ENCODE data around the gene SHISA9. TPM values are rescaled to one million over a fixed set of nuclear protein-coding genes. Genes with fewer than 3 reads are reported as not detected.

SHISA9 gene
- polyA plus RNA-seq, 3 donors, result 0.01 TPM; not detected in 2

GRCh38 chr16:13084331-13084730 is 182.9 kb downstream of the SHISA9 start:
- H3K9me3 ChIP-seq (replicated peaks in 1 of 2; ENCODE audit: control insufficient read depth in 1 of 2, insufficient read depth in 1 of 2, low read length in 2 of 2), result peaks cover 0 to 5% of the 10 kb centered on the region in 2 donors
- H2AFZ ChIP-seq (ENCODE audit: insufficient read depth, low read depth, low read length, poor library complexity, severe bottlenecking), result no peak overlapping the region
- intact Hi-C loops (cut with micrococcal nuclease), result no loop called here
- no peaks in the 10 kb centered on the region for H3K36me3 Mint-ChIP-seq
- no peak overlapping the region for H3K27ac ChIP-seq (ENCODE audit: low read depth in 1 of 2, low read length in 2 of 2)
- H3K9me3 Mint-ChIP-seq, result peaks cover 7 to 19% (median 14%) of the 10 kb centered on the region in 7 donors
- H3K4me1 Mint-ChIP-seq, result no peaks in the 10 kb centered on the region
- H3K27me3 ChIP-seq (ENCODE audit: control insufficient read depth in 2 of 2, insufficient read depth in 2 of 2, low read length in 2 of 2), result no peaks in the 10 kb centered on the region
- H3K9ac ChIP-seq (ENCODE audit: insufficient read depth, low read length, poor library complexity, severe bottlenecking), result no peak overlapping the region
- no peak overlapping the region for H3K4me2 ChIP-seq (replicated peaks; ENCODE audit: extremely low read depth, low read length, poor library complexity, severe bottlenecking)
- TF ChIP-seq CTCF (IDR thresholded peaks at IDR 0.05), result no peak
- WGBS (ENCODE audit: insufficient coverage), result no CpG with 5 or more reads among the region's 2 CpGs
- no peak overlapping the region for H3K4me3 ChIP-seq (replicated peaks in 1 of 3; ENCODE audit: low read depth in 2 of 3, low read length in 3 of 3)
- H3K36me3 ChIP-seq (replicated peaks in 1 of 2; ENCODE audit: control insufficient read depth in 1 of 2, insufficient read depth in 2 of 2, low read length in 2 of 2), result no peaks in the 10 kb centered on the region
- H3K27ac Mint-ChIP-seq, result no peak overlapping the region
- no peaks in the 10 kb centered on the region for H4K20me1 ChIP-seq (ENCODE audit: insufficient read depth, low read length)
- H3K4me3 Mint-ChIP-seq, result no peak overlapping the region
- DNase-seq, result no peak
- H3K27me3 Mint-ChIP-seq (ENCODE audit: low read depth in 3 of 3), result peaks cover 0 to 4% (median 2%) of the 10 kb centered on the region in 3 donors
- no peaks in the 10 kb centered on the region for H3K4me1 ChIP-seq (ENCODE audit: control insufficient read depth in 1 of 2, insufficient read depth in 2 of 2, low read length in 2 of 2)
- H3K79me2 ChIP-seq (ENCODE audit: insufficient read depth, low read length), result no peaks in the 10 kb centered on the region

- DNase-seq, result no peak
- Mint-ChIP-seq H3K27ac (no peak overlapping the region), H3K27me3 (ENCODE audit: low read depth in 3 of 3) (peaks cover 0 to 1% (median 0%) of the 10 kb centered on the region in 3 donors), H3K4me1 (no peaks in the 10 kb centered on the region), H3K4me3 (no peak overlapping the region), H3K9me3 (peaks cover 15 to 25% (median 21%) of the 10 kb centered on the region in 7 donors), H3K36me3 (no peaks in the 10 kb centered on the region)
- no peaks in the 10 kb centered on the region for H3K79me2 ChIP-seq (ENCODE audit: insufficient read depth, low read length)
- H3K36me3 ChIP-seq (replicated peaks in 1 of 2; ENCODE audit: control insufficient read depth in 1 of 2, insufficient read depth in 2 of 2, low read length in 2 of 2), result no peaks in the 10 kb centered on the region
- H3K9me3 ChIP-seq (replicated peaks in 1 of 2; ENCODE audit: control insufficient read depth in 1 of 2, insufficient read depth in 1 of 2, low read length in 2 of 2), result peaks cover 26 to 27% of the 10 kb centered on the region in 2 donors
- no peak overlapping the region for H3K27ac ChIP-seq (ENCODE audit: low read depth in 1 of 2, low read length in 2 of 2)
- no peaks in the 10 kb centered on the region for H3K27me3 ChIP-seq (ENCODE audit: control insufficient read depth in 2 of 2, insufficient read depth in 2 of 2, low read length in 2 of 2)
- no peak overlapping the region for H3K9ac ChIP-seq (ENCODE audit: insufficient read depth, low read length, poor library complexity, severe bottlenecking)
- intact Hi-C loops (cut with micrococcal nuclease), result no loop called here
- H3K4me2 ChIP-seq (replicated peaks; ENCODE audit: extremely low read depth, low read length, poor library complexity, severe bottlenecking), result no peak overlapping the region
- H3K4me3 ChIP-seq (replicated peaks in 1 of 3; ENCODE audit: low read depth in 2 of 3, low read length in 3 of 3), result no peak overlapping the region
- H3K4me1 ChIP-seq (ENCODE audit: control insufficient read depth in 1 of 2, insufficient read depth in 2 of 2, low read length in 2 of 2), result no peaks in the 10 kb centered on the region
- no peak for TF ChIP-seq CTCF (IDR thresholded peaks at IDR 0.05)
- H4K20me1 ChIP-seq (ENCODE audit: insufficient read depth, low read length), result no peaks in the 10 kb centered on the region
- 56% methylated on average over 4 of the region's 7 CpGs for WGBS (ENCODE audit: insufficient coverage)
- no peak overlapping the region for H2AFZ ChIP-seq (ENCODE audit: insufficient read depth, low read depth, low read length, poor library complexity, severe bottlenecking)
These were observed 192.3 kb downstream of the SHISA9 start for GRCh38 chr16:13093661-13094060.

Measured in CD14-positive monocyte (primary cell).